Middle frontal gyrus (tissue), 1 donor: ENCODE data around the gene PTPN6.
A peak's percentile ranks its signal among the peaks of the same experiment; 100 is the strongest.
"Not testable (repeated sequence)": the region's sequence is repeated elsewhere in the genome, so short reads cannot be mapped to it uniquely, and the experiment has no call there.

ENCODE experiments used
- DNase-seq: peaks from one replicate; pipeline ENCODE4 v3.0.0-alpha.2; 2015; ENCODE audit warnings: low spot score; ENCODE audit errors: extremely low spot score

Gene PTPN6

DNA sequence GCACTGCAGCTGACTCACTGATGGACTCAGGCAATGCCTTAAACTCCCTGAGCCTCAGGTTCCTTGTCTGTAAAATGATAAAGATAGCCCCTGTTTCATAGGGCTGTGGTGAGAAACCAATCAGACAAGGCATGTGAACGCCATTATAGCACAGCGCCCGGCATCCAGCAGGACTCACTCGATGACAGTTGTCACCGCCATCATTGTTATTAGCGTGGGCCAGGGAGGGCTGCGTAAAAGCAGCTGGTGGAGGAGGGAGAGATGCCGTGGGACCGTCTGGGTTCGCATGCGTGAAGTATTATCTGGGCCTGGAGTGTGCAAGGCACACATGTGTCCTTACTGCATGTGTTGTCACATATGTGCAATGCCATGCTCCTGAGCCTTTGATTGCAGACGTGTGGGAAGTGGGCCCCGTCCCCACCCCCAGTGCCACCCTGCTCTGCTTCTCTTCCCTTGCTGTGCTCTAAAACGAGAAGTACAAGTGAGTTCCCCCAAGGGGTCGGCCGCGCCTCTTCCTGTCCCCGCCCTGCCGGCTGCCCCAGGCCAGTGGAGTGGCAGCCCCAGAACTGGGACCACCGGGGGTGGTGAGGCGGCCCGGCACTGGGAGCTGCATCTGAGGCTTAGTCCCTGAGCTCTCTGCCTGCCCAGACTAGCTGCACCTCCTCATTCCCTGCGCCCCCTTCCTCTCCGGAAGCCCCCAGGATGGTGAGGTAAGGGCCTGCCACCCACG, at the start of gene PTPN6:
PTPN6 (plus strand) TSS at position 546 of the 730 bp plus-strand sequence; CDS start at position 703, 157 bp downstream.
- DNase-seq = no peak

GRCh38 chr12:6902448-6902847, 48.7 kb upstream of the PTPN6 start:
- DNase-seq = no peak

DNA sequence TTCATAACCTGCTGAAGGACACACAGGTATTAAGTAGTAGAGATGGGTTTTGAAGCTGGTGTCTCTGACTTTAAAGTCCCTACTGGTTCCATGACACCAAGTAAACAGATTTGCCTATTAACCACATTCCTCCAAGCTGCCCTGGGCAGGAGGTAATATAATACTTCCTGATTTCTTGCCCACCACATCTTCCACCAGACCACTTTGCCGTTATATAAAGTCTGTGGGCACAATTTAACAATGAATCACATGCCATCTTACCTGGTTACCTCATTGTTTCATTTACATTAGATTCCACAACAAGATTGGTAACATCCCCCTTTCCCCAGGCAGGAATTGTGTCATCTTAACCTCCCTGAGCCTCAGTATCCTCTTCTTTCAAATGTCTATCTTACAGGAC, 47.4 kb upstream of the PTPN6 start:
- DNase-seq = no peak

- peak; percentile 91 for DNase-seq
Measured at GRCh38 chr12:6904280-6905276, 46.6 kb upstream of the PTPN6 start, which contains the start of gene LRRC23. LRRC23 (plus strand) TSS chr12:6904822; CDS start chr12:6905634, 812 bp downstream.

GRCh38 chr12:6905414-6906040, 45.6 kb upstream of the PTPN6 start:
- no peak for DNase-seq

GRCh38 chr12:6908141-6908540, 43.0 kb upstream of the PTPN6 start:
- not testable (repeated sequence) for DNase-seq

- no peak for DNase-seq
Measured at GRCh38 chr12:6909421-6910145, 41.6 kb upstream of the PTPN6 start.

DNA sequence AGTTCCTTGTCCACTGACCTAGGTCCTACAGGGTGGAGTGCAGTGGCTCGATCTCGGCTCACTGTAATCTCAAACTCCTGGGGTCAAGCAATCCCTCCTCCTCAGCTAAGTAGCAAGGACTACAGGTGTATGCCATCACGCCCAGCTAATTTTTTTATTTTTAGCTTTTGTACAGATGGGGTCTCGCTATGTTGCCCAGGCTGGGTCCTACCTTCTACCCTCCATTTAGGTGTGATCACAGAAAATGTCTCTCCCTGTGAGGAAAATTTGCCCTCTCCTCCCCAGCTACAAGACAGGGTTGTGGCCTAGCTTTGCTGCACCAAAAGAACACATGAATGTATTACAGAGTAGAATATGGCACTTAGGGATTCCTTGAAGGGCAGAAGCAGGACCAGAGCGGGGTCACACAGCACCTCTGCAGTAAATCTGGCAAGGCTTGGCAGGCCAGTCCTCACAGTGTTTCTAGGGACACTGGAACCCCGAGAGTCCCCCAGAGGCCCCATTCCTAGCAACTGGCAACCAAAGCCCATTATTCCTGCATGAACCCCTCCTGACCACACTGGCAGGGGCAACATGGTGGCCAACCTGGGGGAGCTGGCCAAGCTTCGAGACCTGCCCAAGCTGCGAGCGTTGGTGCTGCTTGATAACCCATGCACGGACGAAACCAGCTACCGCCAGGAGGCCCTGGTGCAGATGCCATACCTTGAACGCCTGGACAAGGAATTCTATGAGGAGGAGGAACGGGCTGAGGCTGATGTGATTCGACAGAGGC, 38.8 kb upstream of the PTPN6 start:
- no peak for DNase-seq

DNA sequence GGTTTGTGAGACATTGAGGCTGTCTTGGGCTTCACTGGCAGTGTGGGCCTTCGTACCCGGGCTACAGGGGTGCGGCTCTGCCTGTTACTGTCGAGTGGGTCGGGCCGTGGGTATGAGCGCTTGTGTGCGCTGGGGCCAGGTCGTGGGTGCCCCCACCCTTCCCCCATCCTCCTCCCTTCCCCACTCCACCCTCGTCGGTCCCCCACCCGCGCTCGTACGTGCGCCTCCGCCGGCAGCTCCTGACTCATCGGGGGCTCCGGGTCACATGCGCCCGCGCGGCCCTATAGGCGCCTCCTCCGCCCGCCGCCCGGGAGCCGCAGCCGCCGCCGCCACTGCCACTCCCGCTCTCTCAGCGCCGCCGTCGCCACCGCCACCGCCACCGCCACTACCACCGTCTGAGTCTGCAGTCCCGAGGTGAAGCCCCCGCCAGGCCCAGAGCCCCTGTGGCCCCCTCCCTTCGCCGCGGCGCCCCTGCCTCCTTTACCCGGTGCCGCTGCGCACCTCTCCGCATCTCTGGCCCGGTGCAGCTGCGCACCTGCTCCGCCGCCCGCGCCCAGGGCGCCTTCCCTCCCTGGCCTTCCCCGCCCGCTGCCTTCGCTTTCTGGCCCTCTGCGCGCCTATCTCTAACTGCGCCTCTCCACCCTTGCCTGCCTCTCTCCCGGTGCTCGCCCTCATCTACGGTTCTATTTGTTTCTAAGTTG, 36.8 kb upstream of the PTPN6 start, which contains the start of gene ENO2:
ENO2 (plus strand) TSS at position 335 of the 701 bp plus-strand sequence. CDS start 1,253 bp downstream, outside the sequence.
- no peak for DNase-seq

DNA sequence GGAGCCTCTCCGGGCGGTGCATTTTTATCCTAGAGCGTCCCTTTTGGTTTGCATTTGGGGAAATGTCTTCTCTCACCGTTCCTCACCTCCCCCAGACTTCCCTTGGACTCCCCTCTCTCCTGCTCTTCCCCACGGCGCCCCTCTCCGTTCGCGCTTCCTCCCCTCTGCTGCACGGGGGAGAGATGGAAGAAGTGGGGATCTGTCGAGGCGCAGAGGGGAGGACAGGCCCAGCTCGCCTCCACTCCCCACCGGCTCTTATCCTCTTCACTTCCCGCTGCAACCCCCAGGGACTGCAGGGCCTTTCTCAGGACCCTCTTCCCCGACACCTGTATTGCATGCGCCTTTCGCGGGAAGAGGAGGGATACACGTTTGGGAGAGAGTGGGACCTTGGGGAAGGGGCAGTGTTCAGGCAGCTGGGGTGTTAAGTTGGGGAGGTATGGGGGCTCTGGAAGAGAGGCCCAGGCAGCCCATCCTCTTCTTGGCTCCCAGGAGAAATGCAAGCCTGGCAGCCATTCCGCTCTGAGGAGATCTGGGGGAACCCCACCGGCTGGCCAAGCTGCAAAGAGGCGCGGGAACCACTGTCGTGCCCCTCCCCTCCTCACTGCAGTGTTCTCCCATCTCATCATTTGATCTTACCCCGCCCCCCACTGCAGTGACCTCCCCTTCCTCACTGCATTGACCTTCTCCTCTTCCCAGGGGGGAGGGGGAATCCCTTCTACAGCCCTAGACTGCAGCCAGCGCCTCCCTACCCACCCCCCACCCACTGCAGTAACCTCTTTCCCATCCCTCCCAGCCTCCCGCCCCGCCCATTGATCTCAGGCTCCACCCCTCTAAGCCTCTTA, 36.0 kb upstream of the PTPN6 start:
- no peak for DNase-seq

DNA sequence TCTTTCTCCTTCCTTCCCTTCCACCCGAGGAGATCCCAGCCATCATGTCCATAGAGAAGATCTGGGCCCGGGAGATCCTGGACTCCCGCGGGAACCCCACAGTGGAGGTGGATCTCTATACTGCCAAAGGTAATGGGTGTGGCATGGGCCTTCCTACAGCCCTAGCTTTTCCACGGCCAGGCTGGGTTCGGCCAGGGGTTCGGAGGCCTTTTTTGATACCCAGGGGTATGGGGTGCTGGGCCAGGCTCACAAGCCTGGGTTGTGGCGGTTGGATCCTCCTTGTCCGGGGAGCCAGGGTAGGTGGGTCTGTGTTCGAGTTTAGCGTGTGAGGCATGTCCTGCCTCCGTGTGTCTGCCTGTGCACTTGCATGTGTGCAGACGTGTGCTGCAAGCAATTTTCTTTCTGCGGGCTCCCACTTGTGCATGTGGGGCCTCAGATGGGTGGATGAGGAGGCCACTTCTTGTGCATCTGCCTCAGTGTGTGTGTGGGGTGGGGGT, 35.3 kb upstream of the PTPN6 start:
- no peak for DNase-seq

- no peak for DNase-seq
Measured at GRCh38 chr12:6916426-6917200, 34.5 kb upstream of the PTPN6 start.

DNA sequence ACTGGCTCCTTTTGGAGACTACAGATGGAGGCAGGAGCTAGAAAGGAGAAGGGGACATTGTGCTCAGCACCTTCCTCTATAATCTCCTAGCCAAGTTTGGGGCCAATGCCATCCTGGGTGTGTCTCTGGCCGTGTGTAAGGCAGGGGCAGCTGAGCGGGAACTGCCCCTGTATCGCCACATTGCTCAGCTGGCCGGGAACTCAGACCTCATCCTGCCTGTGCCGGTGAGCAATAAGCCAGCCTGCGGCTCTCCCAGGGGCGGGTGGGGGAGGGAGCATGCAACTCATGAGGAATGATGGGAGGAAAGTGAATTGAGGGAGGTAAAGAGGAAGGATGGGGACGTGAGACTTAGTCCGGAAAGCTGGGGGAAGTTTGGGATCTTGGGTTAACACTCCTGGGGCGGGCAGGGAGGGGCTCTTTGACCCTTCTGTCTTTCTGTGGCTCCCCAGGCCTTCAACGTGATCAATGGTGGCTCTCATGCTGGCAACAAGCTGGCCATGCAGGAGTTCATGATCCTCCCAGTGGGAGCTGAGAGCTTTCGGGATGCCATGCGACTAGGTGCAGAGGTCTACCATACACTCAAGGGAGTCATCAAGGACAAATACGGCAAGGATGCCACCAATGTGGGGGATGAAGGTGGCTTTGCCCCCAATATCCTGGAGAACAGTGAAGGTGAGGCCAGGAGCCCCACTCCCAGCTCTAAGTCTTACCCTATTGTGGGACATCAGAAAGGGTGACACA, 33.5 kb upstream of the PTPN6 start:
- DNase-seq = no peak

DNA sequence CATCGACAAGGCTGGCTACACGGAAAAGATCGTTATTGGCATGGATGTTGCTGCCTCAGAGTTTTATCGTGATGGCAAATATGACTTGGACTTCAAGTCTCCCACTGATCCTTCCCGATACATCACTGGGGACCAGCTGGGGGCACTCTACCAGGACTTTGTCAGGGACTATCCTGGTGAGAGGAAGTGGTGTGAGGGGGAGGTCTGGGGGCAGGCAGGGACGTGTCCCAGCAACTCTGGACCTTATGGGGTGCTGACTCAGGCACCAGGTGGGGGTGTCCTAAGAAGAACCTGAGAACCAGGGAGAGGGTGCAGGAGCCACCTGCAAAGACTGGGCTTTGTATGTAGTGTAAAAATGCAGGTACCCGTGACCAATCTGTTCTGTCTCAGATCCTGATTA, 31.6 kb upstream of the PTPN6 start:
- no peak for DNase-seq

GRCh38 chr12:6921539-6921938, 29.6 kb upstream of the PTPN6 start:
- DNase-seq = no peak

DNA sequence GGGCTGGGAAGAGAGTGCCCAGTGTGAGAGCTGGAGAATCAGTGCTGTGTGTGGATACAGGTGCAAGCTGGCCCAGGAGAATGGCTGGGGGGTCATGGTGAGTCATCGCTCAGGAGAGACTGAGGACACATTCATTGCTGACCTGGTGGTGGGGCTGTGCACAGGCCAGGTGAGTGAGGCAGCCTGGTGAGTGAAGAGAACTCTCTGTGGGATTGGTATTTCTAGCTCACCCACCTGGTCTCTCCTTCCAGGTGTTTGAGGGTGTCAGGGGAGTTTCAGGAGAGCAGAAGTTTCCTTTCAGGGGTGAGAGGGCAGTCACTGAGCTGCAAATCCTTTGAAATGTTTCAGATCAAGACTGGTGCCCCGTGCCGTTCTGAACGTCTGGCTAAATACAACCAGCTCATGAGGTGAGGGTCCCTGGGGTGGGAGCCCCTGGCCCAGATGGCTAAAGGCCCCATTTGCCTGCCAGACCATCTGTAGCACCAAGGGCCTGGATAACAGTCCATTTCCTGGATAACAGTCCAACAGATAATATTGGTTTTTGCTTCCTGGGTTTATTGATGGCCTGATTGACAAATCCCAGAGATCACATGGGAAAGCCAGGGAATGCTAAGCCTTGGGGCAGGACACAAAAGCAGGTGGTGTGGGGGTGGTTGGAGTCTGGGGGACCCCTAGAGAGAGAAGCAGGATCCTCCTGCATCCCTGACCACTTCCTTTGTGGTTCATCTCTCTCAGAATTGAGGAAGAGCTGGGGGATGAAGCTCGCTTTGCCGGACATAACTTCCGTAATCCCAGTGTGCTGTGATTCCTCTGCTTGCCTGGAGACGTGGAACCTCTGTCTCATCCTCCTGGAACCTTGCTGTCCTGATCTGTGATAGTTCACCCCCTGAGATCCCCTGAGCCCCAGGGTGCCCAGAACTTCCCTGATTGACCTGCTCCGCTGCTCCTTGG, 28.9 kb upstream of the PTPN6 start:
- DNase-seq = no peak
